Measurements from ENCODE around the gene ERN1. TPM values are rescaled to one million over a fixed set of nuclear protein-coding genes. Genes with fewer than 3 reads are reported as not detected.

ERN1 gene
- total and polyA plus RNA-seq, 2 of the 13 experiments (the other 11 are each of a cell fraction or from before 2014, with no cell fraction given), result 6.0 to 12.7 TPM

DNA sequence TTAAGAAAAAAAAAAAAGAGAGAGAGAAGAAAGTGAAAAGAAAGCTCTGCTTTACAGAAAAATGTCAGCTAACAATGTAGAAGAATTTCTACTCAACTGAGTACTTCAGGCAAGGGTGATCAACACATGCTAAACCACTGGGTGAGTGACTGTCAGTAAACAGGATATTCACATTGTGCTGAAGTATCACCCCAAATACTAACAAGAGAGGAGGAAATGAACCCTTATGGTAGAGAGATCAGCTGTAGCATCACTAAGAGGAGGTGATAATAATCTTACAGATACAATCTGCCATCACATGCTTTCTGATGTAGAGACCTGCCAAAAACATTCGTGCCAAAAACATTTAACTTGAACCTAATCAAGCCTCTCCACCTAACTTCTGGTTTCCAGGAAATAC, 78.8 kb downstream of the ERN1 start:
- Histone ChIP-seq H3K4me3 (replicated peaks in 1 of 3; ENCODE audit: insufficient read depth in 1 of 3, low read depth in 2 of 3, low read length in 3 of 3) (no peak overlapping the region), H3K79me2 (ENCODE audit: insufficient read depth, low read length) (no peaks in the 10 kb centered on the region), H3K9ac (ENCODE audit: insufficient read depth, low read depth, low read length) (no peak overlapping the region), H3K4me1 (ENCODE audit: insufficient read depth, low read length) (no peaks in the 10 kb centered on the region), H2AFZ (ENCODE audit: low read length) (no peak overlapping the region), H3K27me3 (ENCODE audit: control insufficient read depth in 1 of 2, insufficient read depth in 2 of 2, low read length in 2 of 2) (no peaks in the 10 kb centered on the region), H3K36me3 (replicated peaks in 1 of 2; ENCODE audit: control insufficient read depth in 1 of 2, insufficient read depth in 2 of 2, low read length in 2 of 2) (peaks cover 43 to 81% of the 10 kb centered on the region in 2 experiments), H3K4me2 (ENCODE audit: low read depth, low read length) (no peak overlapping the region), H3K9me3 (ENCODE audit: low read length) (no peaks in the 10 kb centered on the region), H3K27ac (ENCODE audit: extremely low read length, insufficient read depth, low read length) (no peak overlapping the region), H4K20me1 (ENCODE audit: insufficient read depth, low read length) (no peaks in the 10 kb centered on the region)
- ChIA-PET CTCF (ENCODE audit: low intra/inter-chr PET ratio, low total read pairs) (no interaction called here), POLR2A (interaction anchor here (0.7 kb wide), 1 partner anchor 20 kb away, joined by 3 read pairs; no protein-coding TSS in a partner anchor)
- DNase-seq (ENCODE audit: low spot score) (no peak), ATAC-seq (no peak), FAIRE-seq (no peak)
- 63% methylated on average over 1 of the region's 1 CpG for WGBS (ENCODE audit: low lambda C conversion rate)
- TF ChIP-seq HOXA5 (CRISPR knock-in tag; IDR thresholded peaks at IDR 0.05), result no peak
- TF ChIP-seq, protein P1, sequence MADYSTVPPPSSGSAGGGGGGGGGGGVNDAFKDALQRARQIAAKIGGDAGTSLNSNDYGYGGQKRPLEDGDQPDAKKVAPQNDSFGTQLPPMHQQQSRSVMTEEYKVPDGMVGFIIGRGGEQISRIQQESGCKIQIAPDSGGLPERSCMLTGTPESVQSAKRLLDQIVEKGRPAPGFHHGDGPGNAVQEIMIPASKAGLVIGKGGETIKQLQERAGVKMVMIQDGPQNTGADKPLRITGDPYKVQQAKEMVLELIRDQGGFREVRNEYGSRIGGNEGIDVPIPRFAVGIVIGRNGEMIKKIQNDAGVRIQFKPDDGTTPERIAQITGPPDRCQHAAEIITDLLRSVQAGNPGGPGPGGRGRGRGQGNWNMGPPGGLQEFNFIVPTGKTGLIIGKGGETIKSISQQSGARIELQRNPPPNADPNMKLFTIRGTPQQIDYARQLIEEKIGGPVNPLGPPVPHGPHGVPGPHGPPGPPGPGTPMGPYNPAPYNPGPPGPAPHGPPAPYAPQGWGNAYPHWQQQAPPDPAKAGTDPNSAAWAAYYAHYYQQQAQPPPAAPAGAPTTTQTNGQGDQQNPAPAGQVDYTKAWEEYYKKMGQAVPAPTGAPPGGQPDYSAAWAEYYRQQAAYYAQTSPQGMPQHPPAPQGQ (CRISPR knock-in tag; IDR thresholded peaks at IDR 0.05; ENCODE audit: borderline replicate concordance), result no peak
- TF ChIP-seq ZNF329 (CRISPR knock-in tag; IDR thresholded peaks at IDR 0.05; ENCODE audit: low read depth), result no peak
- no peak for TF ChIP-seq ARNTL (CRISPR knock-in tag; IDR thresholded peaks at IDR 0.05)
- TF ChIP-seq ZNF629 (CRISPR knock-in tag; conservative IDR thresholded peaks at IDR 0.05), result no peak
- no peak for TF ChIP-seq ZNF160 (CRISPR knock-in tag; IDR thresholded peaks at IDR 0.05)
- TF ChIP-seq, protein P2, sequence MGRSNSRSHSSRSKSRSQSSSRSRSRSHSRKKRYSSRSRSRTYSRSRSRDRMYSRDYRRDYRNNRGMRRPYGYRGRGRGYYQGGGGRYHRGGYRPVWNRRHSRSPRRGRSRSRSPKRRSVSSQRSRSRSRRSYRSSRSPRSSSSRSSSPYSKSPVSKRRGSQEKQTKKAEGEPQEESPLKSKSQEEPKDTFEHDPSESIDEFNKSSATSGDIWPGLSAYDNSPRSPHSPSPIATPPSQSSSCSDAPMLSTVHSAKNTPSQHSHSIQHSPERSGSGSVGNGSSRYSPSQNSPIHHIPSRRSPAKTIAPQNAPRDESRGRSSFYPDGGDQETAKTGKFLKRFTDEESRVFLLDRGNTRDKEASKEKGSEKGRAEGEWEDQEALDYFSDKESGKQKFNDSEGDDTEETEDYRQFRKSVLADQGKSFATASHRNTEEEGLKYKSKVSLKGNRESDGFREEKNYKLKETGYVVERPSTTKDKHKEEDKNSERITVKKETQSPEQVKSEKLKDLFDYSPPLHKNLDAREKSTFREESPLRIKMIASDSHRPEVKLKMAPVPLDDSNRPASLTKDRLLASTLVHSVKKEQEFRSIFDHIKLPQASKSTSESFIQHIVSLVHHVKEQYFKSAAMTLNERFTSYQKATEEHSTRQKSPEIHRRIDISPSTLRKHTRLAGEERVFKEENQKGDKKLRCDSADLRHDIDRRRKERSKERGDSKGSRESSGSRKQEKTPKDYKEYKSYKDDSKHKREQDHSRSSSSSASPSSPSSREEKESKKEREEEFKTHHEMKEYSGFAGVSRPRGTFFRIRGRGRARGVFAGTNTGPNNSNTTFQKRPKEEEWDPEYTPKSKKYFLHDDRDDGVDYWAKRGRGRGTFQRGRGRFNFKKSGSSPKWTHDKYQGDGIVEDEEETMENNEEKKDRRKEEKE (IDR thresholded peaks at IDR 0.05), result no peak
- TF ChIP-seq, protein P3, sequence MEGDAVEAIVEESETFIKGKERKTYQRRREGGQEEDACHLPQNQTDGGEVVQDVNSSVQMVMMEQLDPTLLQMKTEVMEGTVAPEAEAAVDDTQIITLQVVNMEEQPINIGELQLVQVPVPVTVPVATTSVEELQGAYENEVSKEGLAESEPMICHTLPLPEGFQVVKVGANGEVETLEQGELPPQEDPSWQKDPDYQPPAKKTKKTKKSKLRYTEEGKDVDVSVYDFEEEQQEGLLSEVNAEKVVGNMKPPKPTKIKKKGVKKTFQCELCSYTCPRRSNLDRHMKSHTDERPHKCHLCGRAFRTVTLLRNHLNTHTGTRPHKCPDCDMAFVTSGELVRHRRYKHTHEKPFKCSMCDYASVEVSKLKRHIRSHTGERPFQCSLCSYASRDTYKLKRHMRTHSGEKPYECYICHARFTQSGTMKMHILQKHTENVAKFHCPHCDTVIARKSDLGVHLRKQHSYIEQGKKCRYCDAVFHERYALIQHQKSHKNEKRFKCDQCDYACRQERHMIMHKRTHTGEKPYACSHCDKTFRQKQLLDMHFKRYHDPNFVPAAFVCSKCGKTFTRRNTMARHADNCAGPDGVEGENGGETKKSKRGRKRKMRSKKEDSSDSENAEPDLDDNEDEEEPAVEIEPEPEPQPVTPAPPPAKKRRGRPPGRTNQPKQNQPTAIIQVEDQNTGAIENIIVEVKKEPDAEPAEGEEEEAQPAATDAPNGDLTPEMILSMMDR (CRISPR knock-in tag; IDR thresholded peaks at IDR 0.05), result no peak
- TF ChIP-seq SP1 (IDR thresholded peaks at IDR 0.05), result no peak
- TF ChIP-seq SP1 (CRISPR knock-in tag; IDR thresholded peaks at IDR 0.05), result no peak
- TF ChIP-seq, protein P4, sequence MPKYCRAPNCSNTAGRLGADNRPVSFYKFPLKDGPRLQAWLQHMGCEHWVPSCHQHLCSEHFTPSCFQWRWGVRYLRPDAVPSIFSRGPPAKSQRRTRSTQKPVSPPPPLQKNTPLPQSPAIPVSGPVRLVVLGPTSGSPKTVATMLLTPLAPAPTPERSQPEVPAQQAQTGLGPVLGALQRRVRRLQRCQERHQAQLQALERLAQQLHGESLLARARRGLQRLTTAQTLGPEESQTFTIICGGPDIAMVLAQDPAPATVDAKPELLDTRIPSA (CRISPR knock-in tag; IDR thresholded peaks at IDR 0.05; ENCODE audit: borderline replicate concordance), result no peak
- no peak for TF ChIP-seq MTF1 (CRISPR knock-in tag; IDR thresholded peaks at IDR 0.05)
- intact Hi-C loops (cut with micrococcal nuclease; ENCODE audit: unreplicated experiment) (no loop called here), in situ Hi-C loops (cut with HindIII; ENCODE audit: extremely low pct_ligation_motif_present, low pct_unique_long_range_greater_than_20kb) (no loop called here)
- no TSS peak for BruUV-seq (replicated peaks)

All from HepG2 (cell line).